HG03439 (cell line): Measurements from ENCODE around the gene PPP1R14D.

Experiments used
- ATAC-seq: cut with Tn5 transposase; IDR thresholded peaks from one replicate; pipeline ENCODE4 v1.9.1; 2021; ENCODE audit warnings: mild to moderate bottlenecking, moderate library complexity; ENCODE audit not compliant: unreplicated experiment

The PPP1R14D gene

DNA sequence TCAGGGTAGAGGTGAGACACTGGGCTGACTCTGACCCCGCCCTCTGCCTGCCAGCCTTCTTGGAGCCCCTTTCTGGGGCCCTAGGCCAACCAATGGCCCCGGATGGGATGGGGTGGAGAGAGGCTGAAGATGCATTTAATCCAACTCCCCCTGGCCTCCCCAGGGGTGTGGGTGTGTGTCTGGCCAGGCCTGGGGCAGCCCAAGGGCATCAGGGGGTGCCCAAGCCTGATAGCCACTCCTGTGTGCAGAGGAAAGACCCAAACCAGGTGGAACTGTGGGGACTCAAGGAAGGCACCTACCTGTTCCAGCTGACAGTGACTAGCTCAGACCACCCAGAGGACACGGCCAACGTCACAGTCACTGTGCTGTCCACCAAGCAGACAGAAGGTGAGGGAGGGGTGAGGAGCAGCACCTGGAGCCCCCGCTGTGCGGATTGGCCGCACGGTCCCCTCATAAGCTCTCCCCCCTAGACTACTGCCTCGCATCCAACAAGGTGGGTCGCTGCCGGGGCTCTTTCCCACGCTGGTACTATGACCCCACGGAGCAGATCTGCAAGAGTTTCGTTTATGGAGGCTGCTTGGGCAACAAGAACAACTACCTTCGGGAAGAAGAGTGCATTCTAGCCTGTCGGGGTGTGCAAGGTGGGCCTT lies 24.9 kb upstream of the PPP1R14D start:
- no peak for ATAC-seq

DNA sequence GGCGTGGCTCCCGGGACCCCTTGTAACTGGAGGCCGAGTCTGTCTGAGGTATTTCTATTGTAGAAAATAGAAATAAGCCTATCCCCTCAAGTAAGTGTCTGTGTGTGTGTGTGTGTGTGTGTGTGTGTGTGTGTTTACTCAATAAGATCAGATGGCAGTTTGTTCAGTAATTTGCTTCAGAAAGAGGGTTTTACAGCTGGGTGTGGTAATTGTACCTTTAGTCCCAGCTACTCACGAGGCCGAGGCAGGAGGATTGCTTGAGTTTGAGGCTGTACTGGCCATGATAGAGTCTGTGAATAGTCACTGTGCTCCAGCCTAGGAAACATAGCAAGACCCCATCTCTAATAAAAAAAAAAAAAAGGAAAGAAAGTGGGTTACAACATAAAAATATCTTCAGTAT lies 24.0 kb upstream of the PPP1R14D start:
- ATAC-seq = no peak

DNA sequence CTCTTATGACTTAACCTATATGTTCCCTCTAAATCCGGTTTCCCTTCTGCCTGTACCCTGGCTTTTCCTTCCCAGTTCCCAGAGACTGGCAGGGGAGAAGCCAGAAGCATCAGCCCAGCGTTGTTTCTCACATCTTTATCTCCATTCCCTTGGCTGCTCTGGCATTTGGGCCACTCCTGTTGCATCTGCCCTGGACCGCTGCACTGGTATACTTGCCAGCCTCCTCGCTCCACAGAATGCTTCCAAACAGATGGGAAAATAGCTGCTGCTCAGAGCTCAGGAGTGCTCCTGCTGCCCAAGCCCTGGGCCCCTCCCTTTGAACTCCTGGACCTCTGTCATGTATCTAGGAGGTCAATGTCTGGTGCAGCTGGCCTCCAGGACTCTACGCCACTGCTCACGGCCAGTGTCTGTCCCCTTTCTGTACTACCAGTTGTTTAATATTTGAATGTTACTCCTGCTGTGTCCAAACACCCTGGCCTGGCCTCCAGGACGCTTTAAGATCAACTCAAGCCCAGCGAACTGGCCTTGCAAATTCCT lies 22.1 kb upstream of the PPP1R14D start:
- no peak for ATAC-seq

DNA sequence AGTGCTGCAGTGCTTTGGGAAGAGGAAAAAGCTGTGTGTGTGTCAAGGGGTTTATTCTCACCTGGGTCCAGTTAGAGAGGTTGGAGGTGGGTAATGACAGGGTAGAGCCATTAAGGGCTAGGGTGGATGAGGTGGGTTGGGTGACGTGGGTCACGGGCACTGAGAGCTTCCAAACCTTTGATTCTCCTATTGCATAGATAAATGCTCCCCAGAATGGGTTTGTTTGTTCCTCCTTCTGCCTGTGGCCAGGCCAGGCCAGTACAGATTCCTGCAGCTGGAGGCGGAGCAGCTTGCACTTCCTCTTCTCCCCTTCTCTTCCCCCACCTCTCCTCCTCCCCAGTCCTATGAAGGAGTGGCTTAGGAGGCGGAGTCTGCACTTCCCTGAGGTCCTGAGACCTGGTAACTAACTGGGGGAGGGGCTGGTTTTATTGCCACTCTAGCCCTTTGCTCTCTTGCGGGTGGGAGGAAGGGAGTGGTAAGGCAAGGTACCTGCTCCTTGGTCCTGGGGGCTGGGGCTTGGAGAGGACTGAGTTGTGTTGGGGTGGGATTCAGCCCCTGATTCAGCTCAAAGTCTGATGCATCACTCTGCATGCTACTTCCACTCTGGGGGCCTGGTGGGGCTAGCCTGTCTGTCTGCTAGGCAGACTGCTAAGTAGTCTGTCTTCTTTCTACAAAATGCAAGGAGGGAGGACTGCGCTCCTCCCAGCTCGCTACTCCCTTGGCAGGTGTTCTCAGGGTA lies 18.9 kb upstream of the PPP1R14D start:
- no peak for ATAC-seq

DNA sequence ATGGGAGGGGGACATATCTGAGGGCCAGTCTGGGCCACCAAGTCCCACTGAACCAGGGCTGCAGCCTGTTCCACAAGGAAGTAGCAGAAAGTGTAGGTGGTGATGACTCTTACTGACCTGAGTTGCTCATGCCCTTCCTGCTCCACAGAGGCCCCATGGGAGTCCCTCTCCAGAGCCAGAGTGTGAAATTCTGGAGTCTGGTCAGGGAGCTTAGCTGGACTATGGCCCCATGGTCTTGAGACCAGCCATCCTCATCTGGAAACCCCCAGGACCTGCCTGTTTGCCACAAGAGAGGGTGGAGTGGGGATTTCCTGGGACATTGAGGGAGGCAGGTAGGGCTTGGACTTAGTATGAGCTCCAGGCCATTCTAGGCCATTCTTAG lies 18.3 kb upstream of the PPP1R14D start:
- ATAC-seq = no peak

DNA sequence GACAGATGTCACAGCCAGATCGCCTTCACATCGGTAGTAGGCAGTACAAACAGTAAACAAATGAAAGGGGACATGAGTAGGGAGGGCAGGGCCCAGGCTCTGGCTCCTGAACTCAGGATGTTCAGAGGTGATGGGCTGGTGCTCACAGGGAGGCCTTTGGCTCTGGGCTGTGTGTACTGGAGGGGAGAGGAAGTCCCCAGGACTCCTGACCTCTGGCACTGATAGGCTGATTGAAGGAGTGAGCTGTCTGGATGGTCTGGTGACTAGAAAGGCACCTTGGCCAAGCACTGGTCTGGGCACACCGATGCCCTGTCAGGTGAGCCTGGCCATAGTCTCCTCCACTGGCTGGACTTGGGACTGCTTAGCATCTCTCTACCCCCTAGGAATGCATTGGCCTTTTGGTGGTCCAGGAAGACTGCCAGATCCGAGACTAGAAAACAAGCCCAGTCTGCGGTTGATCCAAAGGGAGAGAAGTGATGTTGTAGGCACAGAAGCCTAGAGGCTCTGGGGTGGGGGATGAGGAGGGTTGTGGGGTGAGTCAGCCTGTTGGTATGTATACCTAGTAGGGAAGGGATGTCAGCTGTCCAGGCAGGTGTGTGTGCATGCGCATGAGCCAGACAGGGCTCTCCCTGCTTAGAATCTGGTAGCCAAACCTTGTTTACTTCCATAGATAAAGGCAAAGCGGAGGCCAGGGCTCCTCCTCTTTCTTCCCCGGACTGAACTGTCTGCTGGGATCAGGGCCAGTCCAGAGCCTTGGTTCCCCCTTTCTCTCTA lies 17.2 kb upstream of the PPP1R14D start:
- ATAC-seq = no peak

DNA sequence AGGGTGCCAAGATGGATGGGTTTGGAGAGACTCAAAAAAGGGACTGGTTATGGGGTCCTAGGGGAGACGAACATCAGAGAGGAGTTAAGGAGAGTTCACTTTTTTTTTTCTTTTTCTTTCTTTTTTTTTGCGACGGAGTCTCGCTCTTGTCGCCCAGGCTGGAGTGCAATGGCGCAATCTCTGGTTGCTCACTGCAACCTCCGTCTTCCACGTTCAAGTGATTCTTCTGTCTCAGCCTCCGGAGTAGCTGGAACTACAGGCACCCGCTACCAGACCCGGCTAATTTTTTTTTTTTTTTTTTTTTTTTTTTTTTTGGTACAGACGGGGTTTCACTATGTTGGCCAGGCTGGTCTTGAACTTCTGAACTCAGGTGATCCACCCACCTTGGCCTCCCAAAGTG lies 16.5 kb upstream of the PPP1R14D start:
- no peak for ATAC-seq

DNA sequence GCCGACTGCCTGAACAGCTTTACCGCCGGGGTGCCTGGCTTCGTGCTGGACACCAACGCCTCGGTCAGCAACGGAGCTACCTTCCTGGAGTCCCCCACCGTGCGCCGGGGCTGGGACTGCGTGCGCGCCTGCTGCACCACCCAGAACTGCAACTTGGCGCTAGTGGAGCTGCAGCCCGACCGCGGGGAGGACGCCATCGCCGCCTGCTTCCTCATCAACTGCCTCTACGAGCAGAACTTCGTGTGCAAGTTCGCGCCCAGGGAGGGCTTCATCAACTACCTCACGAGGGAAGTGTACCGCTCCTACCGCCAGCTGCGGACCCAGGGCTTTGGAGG lies 16.2 kb upstream of the PPP1R14D start:
- no peak for ATAC-seq

DNA sequence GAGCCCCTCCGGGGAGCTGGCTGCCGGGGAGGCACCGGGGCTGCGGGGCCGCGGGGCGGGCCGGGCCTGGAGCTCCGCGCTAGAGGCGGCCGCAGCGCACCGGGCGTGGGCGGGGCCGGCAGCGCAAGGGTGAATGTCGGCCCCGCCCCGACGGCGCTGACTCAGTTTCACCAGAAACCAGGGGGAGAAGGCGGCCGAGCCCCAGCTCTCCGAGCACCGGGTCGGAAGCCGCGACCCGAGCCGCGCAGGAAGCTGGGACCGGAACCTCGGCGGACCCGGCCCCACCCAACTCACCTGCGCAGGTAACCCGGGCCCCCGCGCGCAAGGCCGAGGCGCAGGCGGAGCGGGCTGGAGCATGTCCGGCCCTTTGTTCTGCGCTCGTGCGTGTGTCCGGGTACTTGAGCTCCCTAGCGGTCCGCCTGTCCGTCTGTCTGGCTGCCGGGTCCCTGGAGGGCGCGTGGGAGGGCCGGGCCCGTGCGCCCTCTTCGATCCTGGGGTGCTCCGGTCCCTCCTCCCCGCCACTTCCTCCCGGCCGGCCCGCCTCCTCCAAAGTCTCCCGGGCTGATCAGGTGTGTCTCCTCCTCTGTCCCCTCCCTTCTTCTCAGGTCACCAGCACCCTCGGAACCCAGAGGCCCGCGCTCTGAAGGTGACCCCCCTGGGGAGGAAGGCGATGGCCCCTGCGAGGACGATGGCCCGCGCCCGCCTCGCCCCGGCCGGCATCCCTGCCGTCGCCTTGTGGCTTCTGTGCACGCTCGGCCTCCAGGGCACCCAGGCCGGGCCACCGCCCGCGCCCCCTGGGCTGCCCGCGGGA lies 15.6 kb upstream of the PPP1R14D start, which contains the start of gene SPINT1:
Gene SPINT1 (plus strand): TSS at position 164 of the 811 bp plus-strand sequence. CDS start 507 bp downstream, at position 671.
- ATAC-seq = no peak

DNA sequence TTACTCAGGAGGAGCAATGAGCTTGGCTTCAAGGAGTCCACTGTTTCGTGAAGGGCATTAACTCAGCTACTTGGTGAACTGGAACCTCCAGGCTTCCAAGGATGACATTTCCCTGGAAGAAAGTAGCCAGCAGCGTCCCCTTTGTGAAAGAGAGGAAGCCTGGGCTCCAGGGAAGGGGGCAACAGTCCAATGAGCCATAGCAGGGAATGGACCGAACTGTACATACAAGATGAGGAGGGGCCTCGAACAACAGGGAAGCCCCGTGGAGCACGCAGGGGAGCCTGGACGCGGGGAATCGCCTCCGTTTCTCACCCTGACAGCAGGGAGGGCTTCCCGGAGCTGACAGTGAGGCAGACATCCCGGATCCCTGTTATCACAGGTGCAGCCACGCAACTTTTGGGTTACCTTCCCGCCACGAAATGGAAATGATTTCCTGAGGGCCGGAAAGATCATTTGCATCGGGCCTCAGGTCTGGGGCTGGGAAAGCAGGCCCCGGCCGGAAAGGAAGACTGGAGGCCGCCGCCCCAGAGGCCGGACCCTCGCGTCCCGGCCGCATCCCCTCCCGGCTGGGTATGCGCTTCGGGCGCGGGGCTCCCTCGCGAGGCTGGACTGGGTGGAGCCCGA lies 14.9 kb upstream of the PPP1R14D start:
- no peak for ATAC-seq

DNA sequence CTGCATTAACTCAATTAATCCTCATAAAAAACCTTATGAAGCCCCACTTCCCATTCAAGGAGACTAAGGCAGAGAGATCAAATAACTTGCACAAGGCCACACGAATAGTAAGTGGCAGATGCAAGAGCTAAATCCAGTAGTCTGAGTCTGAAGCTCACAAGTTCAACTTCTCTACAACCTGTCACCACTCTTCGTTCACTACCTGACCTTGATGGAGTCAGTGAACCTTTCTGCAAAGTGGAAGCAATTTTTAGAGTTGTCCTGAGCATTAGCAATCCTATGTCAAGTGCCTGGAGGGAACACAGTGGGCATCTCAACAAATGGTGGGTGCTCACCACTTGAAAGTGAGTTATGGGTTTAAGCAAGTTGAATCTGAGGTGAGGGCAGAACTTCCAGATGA lies 13.2 kb upstream of the PPP1R14D start:
- no peak for ATAC-seq

DNA sequence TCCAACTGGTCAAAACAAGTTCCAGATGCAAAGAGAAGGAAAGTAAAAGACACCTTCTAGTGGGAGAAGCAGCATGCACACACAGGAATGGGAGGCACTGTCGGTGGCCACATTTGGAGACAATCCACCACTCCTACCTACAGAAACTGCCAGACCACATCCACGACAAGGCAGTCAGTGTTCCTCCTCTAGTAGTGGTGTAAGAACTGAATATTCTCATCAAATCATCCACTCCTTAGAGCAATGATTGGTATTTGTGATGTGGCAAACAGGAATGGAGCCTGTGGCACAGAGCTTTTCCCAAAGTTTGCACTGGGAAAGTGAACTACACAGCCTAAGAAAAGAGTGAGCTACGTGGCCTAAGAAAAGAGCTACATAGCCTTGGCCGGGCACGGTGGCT lies 10.2 kb upstream of the PPP1R14D start:
- no peak for ATAC-seq

DNA sequence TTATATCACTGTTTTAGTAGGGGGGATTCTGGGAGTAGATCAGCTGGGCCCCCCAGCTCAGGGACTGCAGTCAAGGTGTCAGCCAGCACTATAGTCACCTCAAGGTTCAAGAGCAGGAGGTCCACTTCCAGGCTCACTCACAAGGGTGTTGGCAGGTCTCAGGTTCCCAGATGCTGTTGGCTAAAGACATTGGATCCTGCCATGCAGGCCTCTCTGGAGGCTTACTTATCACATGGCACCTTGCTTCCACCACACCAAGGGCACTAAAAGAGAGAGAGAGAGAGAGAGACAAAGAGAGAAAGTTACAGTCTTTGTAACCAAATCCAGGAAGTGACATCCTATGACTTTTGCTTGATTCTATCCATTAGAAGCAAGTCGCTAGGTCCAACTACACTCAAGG lies 7.5 kb upstream of the PPP1R14D start:
- ATAC-seq = no peak

DNA sequence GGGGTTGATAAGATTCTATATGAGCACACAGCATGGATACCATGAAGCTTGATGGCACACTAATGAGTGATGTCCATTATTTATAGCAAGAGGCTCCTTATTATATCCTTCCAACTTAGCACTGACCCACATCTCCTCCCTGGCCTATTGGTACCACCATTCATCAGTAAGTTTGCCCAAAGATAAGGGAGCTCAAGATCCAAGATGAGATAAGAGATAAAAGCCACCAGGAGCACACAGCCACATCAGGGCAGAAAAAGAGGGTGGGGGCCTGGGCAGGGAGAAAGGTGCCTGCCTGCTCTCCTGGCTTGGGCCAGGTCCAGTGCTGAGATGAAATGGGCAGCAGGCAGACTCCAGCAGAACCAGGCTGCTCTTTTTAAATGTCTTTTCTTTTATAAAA lies 4.4 kb upstream of the PPP1R14D start:
- ATAC-seq = no peak

DNA sequence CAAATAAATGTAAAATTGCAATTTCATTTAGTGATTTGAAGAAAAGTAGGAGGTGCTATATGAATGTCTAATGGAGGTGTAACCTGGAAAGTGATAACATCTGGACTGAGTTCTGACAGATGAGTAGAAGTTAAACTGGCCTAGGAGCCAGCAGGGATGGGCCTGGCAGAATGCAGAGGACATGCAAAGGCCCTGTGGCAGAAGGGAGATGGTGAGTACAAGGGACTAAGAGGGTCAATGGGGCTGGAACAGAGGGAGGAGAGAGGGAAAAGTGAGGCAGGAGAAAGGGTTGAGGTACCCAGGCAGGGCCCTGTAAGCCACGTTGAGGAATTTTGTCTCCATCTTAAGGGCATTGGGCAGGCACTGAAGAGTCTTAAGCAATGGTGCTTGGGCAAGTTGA lies 3.4 kb upstream of the PPP1R14D start:
- no peak for ATAC-seq

DNA sequence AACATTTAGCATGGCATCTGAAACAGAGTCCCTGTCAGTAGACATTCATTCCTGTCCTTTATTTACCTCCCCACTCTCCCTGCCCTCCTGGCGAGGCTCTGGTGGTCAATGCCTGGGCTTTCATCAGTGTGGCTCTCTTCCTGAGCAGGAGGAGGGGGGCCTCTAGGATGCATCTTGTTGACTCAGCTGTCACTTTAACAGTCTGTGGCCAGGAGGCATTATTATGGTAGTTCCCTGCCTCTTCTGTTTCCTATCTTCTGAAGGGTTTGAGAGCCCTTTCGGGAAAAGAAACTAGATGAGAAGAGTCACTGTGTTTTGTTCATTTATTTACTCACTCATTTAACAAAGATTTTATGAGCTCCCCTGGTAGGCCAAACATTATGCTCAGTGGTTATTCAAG lies 2.4 kb upstream of the PPP1R14D start:
- ATAC-seq = no peak

DNA sequence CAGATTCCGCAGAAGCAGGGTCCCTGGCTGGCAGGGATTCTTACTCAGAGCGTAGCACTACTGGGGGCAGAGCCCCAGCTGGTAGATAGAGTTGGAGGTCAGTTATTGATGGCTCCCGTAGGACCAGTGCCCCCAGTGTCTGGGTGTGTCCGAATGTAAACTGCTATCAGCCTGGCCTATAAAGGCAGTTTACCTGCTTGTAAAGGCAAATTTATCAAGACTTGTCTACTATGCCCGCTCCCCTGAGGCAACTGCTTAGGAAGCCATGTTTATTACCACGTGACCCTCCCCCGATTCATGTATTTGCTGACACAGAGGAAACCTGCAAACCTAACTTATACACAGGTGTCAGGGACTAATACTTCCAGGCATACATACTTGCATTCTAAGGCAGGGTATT lies 607 bp upstream of the PPP1R14D start:
- no peak for ATAC-seq

DNA sequence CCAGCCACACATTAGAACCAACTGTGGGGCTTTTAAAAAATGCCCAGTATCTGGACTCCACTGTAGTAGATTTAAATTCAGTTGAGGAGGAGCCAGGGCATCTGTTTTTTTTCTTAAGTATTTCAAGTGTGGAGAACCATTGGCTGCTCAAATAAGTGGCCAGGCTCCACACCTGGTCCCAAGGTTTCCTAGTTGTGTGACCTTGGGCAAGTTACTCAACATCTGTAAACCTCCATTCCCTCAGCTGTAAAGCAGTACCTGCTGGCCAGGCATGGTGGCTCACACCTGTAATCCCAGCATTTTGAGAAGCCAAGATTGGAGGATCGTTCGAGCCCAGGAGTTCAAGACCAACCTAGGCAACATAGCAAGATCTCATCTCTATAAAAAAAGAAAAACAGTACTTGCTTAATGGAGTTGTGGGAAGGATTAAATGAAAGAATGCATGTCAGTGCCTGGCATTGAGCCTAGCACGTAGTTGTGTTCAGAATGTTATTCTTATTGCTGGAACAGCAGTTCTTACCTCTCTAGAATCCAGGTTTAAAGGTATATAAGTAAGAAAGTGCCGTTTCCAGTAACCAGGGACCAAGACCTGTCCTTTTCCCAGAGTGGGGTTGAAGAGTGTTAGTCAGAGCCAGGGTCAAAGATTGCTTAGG lies 2.0 kb downstream of the PPP1R14D start:
- no peak for ATAC-seq

DNA sequence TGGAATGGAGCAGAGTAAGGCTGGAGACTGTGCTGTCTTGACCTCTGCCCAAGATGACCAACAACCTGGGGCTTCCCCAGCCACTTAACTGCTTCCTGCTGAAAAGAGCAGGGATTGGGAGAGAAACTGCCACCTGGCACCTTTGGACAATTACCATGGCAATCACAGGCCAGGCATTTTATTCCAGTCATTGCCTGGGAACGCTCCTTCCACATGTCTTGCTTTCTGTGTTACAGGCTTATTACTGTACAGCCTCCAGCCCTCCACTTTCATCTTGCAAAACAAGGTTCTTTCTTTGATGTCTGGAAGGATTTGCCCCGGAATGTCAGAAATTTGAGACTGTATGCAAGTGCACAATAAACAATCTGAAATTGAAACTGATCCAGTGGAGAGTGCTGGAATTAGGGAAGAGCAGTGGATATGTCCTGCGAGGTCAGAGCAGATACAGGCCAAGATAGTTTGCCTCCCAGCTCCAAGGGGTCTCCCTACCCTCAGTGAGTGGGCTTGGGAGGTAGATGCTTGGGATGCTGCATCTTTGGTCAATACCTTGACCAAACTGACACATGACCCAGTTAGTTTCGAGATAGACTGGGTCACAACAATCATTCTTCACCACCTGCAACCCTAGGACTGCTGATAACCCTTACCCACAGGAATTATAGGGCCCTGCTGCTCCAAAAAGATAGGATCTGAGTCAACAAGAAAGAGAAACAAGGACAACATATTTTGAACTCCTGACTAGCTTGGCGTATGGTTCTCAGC lies 2.7 kb downstream of the PPP1R14D start:
- no peak for ATAC-seq
